ENCODE results near the gene PFN1. TPM values are rescaled to one million over a fixed set of nuclear protein-coding genes. Genes with fewer than 3 reads are reported as not detected.
"Not testable (repeated sequence)": the region's sequence is repeated elsewhere in the genome, so short reads cannot be mapped to it uniquely, and the experiment has no call there.

Gene PFN1
- total and polyA plus RNA-seq, 2 of the 8 experiments (the other 6 are each of a cell fraction or from before 2014, with no cell fraction given): 1,355 to 1,949 TPM

DNA sequence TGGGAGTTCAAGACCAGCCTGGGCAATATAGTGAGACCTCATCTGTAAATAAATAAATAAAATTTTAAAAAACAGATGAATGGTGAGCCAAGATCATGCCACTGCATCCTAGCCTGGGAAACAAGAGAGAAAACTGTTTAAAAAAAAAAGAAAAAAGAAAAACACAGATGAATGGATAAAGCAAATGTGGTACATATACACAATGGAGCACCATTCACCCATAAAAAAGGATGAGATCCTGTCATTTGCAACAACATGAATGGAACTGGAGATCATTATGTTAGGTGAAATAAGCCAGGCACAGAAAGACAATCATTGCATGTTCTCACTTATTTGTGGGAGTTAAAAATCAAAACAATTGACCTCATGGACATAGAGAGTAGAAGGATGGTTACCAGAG lies 41.7 kb downstream of the PFN1 start:
- not testable (repeated sequence) for DNase-seq (ENCODE audit: low read depth in 1 of 2, low spot score in 2 of 2); H3K14ac ChIP-seq (ENCODE audit: insufficient read length); FAIRE-seq; H4K8ac ChIP-seq (ENCODE audit: extremely low read depth, insufficient read depth, low read length); H2BK120ac ChIP-seq (replicated peaks; ENCODE audit: low read depth, low read length); H3K23me2 ChIP-seq (ENCODE audit: low read depth, low read length); H3K56ac ChIP-seq (replicated peaks; ENCODE audit: insufficient read length, low read depth, low read length); H2BK15ac ChIP-seq (ENCODE audit: low read length); H2BK20ac ChIP-seq (ENCODE audit: low read length); H3K79me1 ChIP-seq (ENCODE audit: low read depth, low read length); H3K27ac ChIP-seq (ENCODE audit: low read depth, low read length); H2AK5ac ChIP-seq (ENCODE audit: low read depth, low read length); H4K5ac ChIP-seq (ENCODE audit: insufficient read length, low read depth, low read length); H3K18ac ChIP-seq (ENCODE audit: extremely low read depth, low read length); H3K36me3 ChIP-seq (ENCODE audit: control insufficient read depth in 2 of 4, insufficient read depth in 4 of 4, low read length in 3 of 4); H3K27me3 ChIP-seq (replicated peaks in 1 of 4; ENCODE audit: control insufficient read depth in 3 of 4, extremely low read depth in 1 of 4, insufficient read depth in 3 of 4, low read length in 3 of 4); H2AFZ ChIP-seq (ENCODE audit: low read length); H4K20me1 ChIP-seq (replicated peaks in 1 of 2; ENCODE audit: control insufficient read depth in 1 of 2, insufficient read depth in 2 of 2, low read length in 2 of 2); H3K79me2 ChIP-seq (ENCODE audit: control insufficient read depth in 1 of 2, insufficient read depth in 2 of 2, low read length in 2 of 2); H2BK5ac ChIP-seq (ENCODE audit: low read depth, low read length); H3K23ac ChIP-seq (ENCODE audit: insufficient read length); H3K4me3 ChIP-seq (ENCODE audit: extremely low read depth in 1 of 4, insufficient read depth in 2 of 4, low read depth in 3 of 4, low read length in 4 of 4); H3K4me2 ChIP-seq (ENCODE audit: insufficient read depth in 1 of 2, low read depth in 2 of 2, low read length in 2 of 2); H4K91ac ChIP-seq (replicated peaks; ENCODE audit: insufficient read length, low read length); H3K9ac ChIP-seq (replicated peaks in 1 of 4; ENCODE audit: extremely low read depth in 1 of 4, low read depth in 3 of 4, low read length in 3 of 4); H3K4ac ChIP-seq (replicated peaks; ENCODE audit: insufficient read length, low read depth, low read length); H2BK12ac ChIP-seq (ENCODE audit: low read depth, low read length); H3K9me3 ChIP-seq (ENCODE audit: insufficient read depth in 2 of 2, low read depth in 1 of 2, low read length in 1 of 2)
- ChIA-PET CTCF (ENCODE audit: partially characterized antibody) (interaction anchor here (0.7 kb wide), 1 partner anchor 131 kb away, joined by 3 read pairs; no protein-coding TSS in a partner anchor), POLR2A (ENCODE audit: partially characterized antibody) (interaction anchor here (2.1 kb wide), 1 partner anchor 40 kb away, joined by 7 read pairs; no protein-coding TSS in a partner anchor)
- peaks cover 3 to 14% (median 4%) of the 10 kb centered on the region in 4 experiments; a peak in 6 of 7 replicates for H3K4me1 ChIP-seq (replicated peaks in 1 of 4; ENCODE audit: control insufficient read depth in 3 of 4, insufficient read depth in 4 of 4, low read length in 3 of 4)

Measured in H1 (cell line).